WI38 (cell line): Measurements from ENCODE around the gene FYN.

Source experiments
- H3K4me3 ChIP-seq: 2 replicates; pipeline ENCODE4 v1.5.1; 2011; ENCODE audit warnings: low read depth, mild to moderate bottlenecking, control low read depth, low read length
- CTCF ChIP-seq: IDR thresholded peaks from 2 replicates; pipeline ENCODE4 v1.5.1; 2012; ENCODE audit warnings: low read depth, mild to moderate bottlenecking, control low read depth, low read length

FYN gene

GRCh38 chr6:111623046-111623718, 250.1 kb downstream of the FYN start:
- TF ChIP-seq CTCF: no peak
- H3K4me3 ChIP-seq: no peak overlapping the region

DNA sequence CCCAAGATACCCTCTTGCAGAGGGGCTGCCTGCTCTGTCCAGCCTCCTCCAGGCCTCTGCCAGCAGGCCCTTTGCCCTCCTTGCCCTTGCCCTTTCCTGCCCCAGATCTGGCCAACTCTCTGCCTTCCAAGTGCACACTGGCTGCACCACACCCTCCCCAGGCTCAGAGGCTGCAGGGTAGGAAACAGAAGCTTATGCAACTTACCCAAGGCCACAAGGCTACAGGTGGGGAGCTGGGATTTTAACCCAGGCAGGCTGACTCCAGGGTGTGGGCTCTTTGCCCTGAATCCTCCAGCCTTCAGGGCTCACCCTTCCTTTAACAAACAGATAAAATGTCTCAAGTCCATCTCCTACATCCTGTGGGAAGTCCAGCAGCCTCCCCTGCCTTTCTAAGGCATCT, 253.1 kb downstream of the FYN start:
- no peak for TF ChIP-seq CTCF

GRCh38 chr6:111618407-111618806, 254.8 kb downstream of the FYN start:
- no peak overlapping the region for H3K4me3 ChIP-seq
- no peak for TF ChIP-seq CTCF

More for the DNA sequence above, 253.1 kb downstream of the FYN start:
- no peak overlapping the region for H3K4me3 ChIP-seq

DNA sequence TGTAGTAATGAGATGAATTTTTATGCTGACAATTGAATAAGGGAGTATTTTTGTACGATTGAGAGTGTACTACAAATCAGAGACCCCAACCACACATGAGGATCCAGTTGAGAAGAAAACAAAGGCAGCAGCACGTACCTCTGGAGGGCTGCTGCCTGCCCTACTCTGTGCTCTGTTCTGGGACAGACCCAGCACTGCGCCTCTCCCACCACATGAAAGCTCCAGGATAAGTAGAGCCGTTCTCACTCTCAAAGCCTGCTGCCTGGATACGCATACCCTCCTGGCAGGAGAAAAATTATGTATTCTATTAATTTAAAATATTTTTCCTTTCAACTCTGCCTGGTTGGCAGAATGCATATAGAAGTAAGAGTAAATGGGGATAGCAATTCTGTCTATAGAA, 256.1 kb downstream of the FYN start:
- H3K4me3 ChIP-seq: no peak overlapping the region
- TF ChIP-seq CTCF: no peak

GRCh38 chr6:111615916-111616612, 257.2 kb downstream of the FYN start:
- H3K4me3 ChIP-seq: no peak overlapping the region
- TF ChIP-seq CTCF: no peak

DNA sequence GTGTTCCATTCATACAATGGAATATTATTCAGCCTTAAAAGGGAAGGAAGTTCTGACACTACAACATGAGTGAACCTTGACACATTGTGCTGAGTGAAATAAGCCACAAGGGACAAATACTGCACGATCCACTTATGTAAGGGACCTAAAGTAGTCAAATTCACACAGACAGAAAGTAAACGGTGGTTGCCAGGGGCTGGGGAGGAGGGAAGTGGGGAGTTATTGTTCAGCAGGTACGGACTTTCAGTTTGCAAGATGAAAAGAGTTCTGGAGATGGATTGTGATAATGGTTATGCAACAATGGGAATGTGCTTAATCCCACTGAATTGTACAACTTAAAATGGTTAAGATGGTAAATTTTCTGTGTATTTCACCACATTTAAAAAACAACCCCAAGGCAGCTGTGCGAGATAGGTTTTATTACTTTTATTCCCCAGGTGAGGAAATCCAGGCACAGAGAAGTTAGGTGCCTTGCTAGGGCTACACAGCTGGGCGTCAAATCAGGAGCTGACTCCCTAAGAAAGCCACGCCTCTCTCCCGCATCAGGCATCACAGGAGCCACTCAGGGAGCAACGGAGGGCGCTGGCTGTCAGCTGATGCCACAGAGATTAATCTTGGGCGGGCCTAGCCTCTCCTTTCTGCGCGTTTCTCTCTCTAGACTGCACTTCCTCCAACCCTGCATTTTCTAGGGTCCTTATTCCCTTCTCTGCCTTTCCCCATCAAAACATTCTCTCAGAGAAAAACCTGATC, 258.2 kb downstream of the FYN start:
- H3K4me3 ChIP-seq: no peak overlapping the region
- TF ChIP-seq CTCF: no peak

GRCh38 chr6:111612379-111612778, 260.9 kb downstream of the FYN start:
- no peak overlapping the region for H3K4me3 ChIP-seq
- no peak for TF ChIP-seq CTCF
